ENCODE measurements around the gene ANKRD28.
"Not testable (repeated sequence)": the region's sequence is repeated elsewhere in the genome, so short reads cannot be mapped to it uniquely, and the experiment has no call there.

The ANKRD28 gene

GRCh38 chr3:15794842-15795650, 2.7 kb downstream of the ANKRD28 start:
- H3K27ac Mint-ChIP-seq, result peak overlapping the region; percentile 98
- ATAC-seq (no peak), DNase-seq (ENCODE audit: low spot score in 2 of 2) (no peak)
- peaks cover 64% of the 10 kb centered on the region for H3K4me1 Mint-ChIP-seq
- H3K4me3 Mint-ChIP-seq, result peak overlapping the region; percentile 80
- H3K9me3 Mint-ChIP-seq, result no peaks in the 10 kb centered on the region
- peaks cover 77% of the 10 kb centered on the region for H3K36me3 Mint-ChIP-seq

GRCh38 chr3:15794303-15794771, 3.4 kb downstream of the ANKRD28 start:
- Mint-ChIP-seq H3K9me3 (no peaks in the 10 kb centered on the region), H3K4me1 (peaks cover 62% of the 10 kb centered on the region), H3K36me3 (peaks cover 84% of the 10 kb centered on the region), H3K4me3 (peak overlapping the region; percentile 80), H3K27ac (peak overlapping the region; percentile 98)
- ATAC-seq, result peak; percentile 76
- DNase-seq (ENCODE audit: low spot score in 2 of 2), result no peak

GRCh38 chr3:15791525-15791924, 6.3 kb downstream of the ANKRD28 start:
- H3K27ac Mint-ChIP-seq, result peak overlapping the region; percentile 98
- no peak for ATAC-seq
- H3K4me3 Mint-ChIP-seq, result peak overlapping the region; percentile 80
- no peak for DNase-seq (ENCODE audit: low spot score in 2 of 2)
- H3K9me3 Mint-ChIP-seq, result no peaks in the 10 kb centered on the region
- peaks cover 44% of the 10 kb centered on the region for H3K4me1 Mint-ChIP-seq
- peaks cover 95% of the 10 kb centered on the region for H3K36me3 Mint-ChIP-seq

GRCh38 chr3:15787941-15788340, 9.8 kb downstream of the ANKRD28 start:
- DNase-seq (ENCODE audit: low spot score in 2 of 2), result no peak
- Mint-ChIP-seq H3K36me3 (peaks cover 94% of the 10 kb centered on the region), H3K9me3 (no peaks in the 10 kb centered on the region), H3K4me3 (no peak overlapping the region), H3K4me1 (peaks cover 72% of the 10 kb centered on the region), H3K27ac (no peak overlapping the region)
- no peak for ATAC-seq

- Mint-ChIP-seq H3K4me3 (peak overlapping the region; percentile 37), H3K27ac (peak overlapping the region; percentile 11), H3K4me1 (peaks cover 75% of the 10 kb centered on the region), H3K36me3 (peaks cover 94% of the 10 kb centered on the region), H3K9me3 (no peaks in the 10 kb centered on the region)
- DNase-seq (ENCODE audit: low spot score in 2 of 2) (no peak), ATAC-seq (no peak)
These were observed 10.3 kb downstream of the ANKRD28 start for GRCh38 chr3:15787526-15787925.

GRCh38 chr3:15783361-15783969, 14.3 kb downstream of the ANKRD28 start:
- ATAC-seq, result no peak
- H3K9me3 Mint-ChIP-seq, result no peaks in the 10 kb centered on the region
- peaks cover 85% of the 10 kb centered on the region for H3K36me3 Mint-ChIP-seq
- H3K4me3 Mint-ChIP-seq, result peak overlapping the region; percentile 36
- DNase-seq (ENCODE audit: low spot score in 2 of 2), result no peak
- peaks cover 55% of the 10 kb centered on the region for H3K4me1 Mint-ChIP-seq
- H3K27ac Mint-ChIP-seq, result peak overlapping the region; percentile 60

GRCh38 chr3:15782429-15782828, 15.3 kb downstream of the ANKRD28 start:
- Mint-ChIP-seq H3K36me3 (peaks cover 81% of the 10 kb centered on the region), H3K9me3 (no peaks in the 10 kb centered on the region), H3K4me1 (peaks cover 60% of the 10 kb centered on the region), H3K27ac (no peak overlapping the region), H3K4me3 (peak overlapping the region; percentile 36)
- DNase-seq (ENCODE audit: low spot score in 2 of 2) (no peak), ATAC-seq (no peak)

- DNase-seq (ENCODE audit: low spot score in 2 of 2) (no peak), ATAC-seq (no peak)
- H3K4me1 Mint-ChIP-seq, result peaks cover 61% of the 10 kb centered on the region
- H3K27ac Mint-ChIP-seq, result no peak overlapping the region
- H3K4me3 Mint-ChIP-seq, result no peak overlapping the region
- H3K9me3 Mint-ChIP-seq, result no peaks in the 10 kb centered on the region
- H3K36me3 Mint-ChIP-seq, result peaks cover 81% of the 10 kb centered on the region
These were observed 16.0 kb downstream of the ANKRD28 start for GRCh38 chr3:15781637-15782402.

- Mint-ChIP-seq H3K27ac (no peak overlapping the region), H3K9me3 (no peaks in the 10 kb centered on the region), H3K36me3 (peaks cover 81% of the 10 kb centered on the region), H3K4me1 (peaks cover 65% of the 10 kb centered on the region), H3K4me3 (no peak overlapping the region)
- no peak for ATAC-seq
- no peak for DNase-seq (ENCODE audit: low spot score in 2 of 2)
These were observed 16.6 kb downstream of the ANKRD28 start for GRCh38 chr3:15781131-15781530.

- Mint-ChIP-seq H3K9me3 (no peaks in the 10 kb centered on the region), H3K4me3 (no peak overlapping the region), H3K4me1 (peaks cover 62% of the 10 kb centered on the region), H3K36me3 (peaks cover 73% of the 10 kb centered on the region), H3K27ac (no peak overlapping the region)
- no peak for ATAC-seq
- no peak for DNase-seq (ENCODE audit: low spot score in 2 of 2)
These were observed 18.7 kb downstream of the ANKRD28 start for GRCh38 chr3:15779111-15779510.

GRCh38 chr3:15778332-15778858, 19.4 kb downstream of the ANKRD28 start:
- DNase-seq (ENCODE audit: low spot score in 2 of 2) (no peak), ATAC-seq (no peak)
- H3K9me3 Mint-ChIP-seq, result no peaks in the 10 kb centered on the region
- H3K27ac Mint-ChIP-seq, result peak overlapping the region; percentile 3
- no peak overlapping the region for H3K4me3 Mint-ChIP-seq
- H3K4me1 Mint-ChIP-seq, result peaks cover 62% of the 10 kb centered on the region
- peaks cover 66% of the 10 kb centered on the region for H3K36me3 Mint-ChIP-seq

GRCh38 chr3:15774931-15775560, 22.7 kb downstream of the ANKRD28 start:
- Mint-ChIP-seq H3K4me1 (peaks cover 80% of the 10 kb centered on the region), H3K4me3 (peak overlapping the region; percentile 44), H3K27ac (peak overlapping the region; percentile 61), H3K36me3 (peaks cover 57% of the 10 kb centered on the region)
- DNase-seq (ENCODE audit: low spot score in 2 of 2); H3K9me3 Mint-ChIP-seq: not testable (repeated sequence)
- ATAC-seq, result peak; percentile 80

GRCh38 chr3:15771444-15771843, 26.3 kb downstream of the ANKRD28 start:
- Mint-ChIP-seq H3K4me3 (peak overlapping the region; percentile 23), H3K27ac (peak overlapping the region; percentile 7), H3K4me1 (peaks cover 80% of the 10 kb centered on the region)

GRCh38 chr3:15769256-15769915, 28.4 kb downstream of the ANKRD28 start:
- Mint-ChIP-seq H3K4me3 (peak overlapping the region; percentile 48), H3K9me3 (no peaks in the 10 kb centered on the region), H3K36me3 (peaks cover 57% of the 10 kb centered on the region), H3K27ac (peak overlapping the region; percentile 92), H3K4me1 (peaks cover 61% of the 10 kb centered on the region)
- no peak for ATAC-seq
- DNase-seq (ENCODE audit: low spot score in 2 of 2), result no peak

More at GRCh38 chr3:15771444-15771843, 26.3 kb downstream of the ANKRD28 start:
- Mint-ChIP-seq H3K9me3 (no peaks in the 10 kb centered on the region), H3K36me3 (peaks cover 51% of the 10 kb centered on the region)
- ATAC-seq, result no peak
- no peak for DNase-seq (ENCODE audit: low spot score in 2 of 2)

Measured in stimulated activated effector memory CD8-positive, alpha-beta T cell treated with anti-CD3 and anti-CD28 coated beads, Interleukin-12 subunit alpha, Interleukin-12 subunit beta, amount 100 ng/mL, for 72 hours (primary cell).